ENCODE data around the gene COPZ2.
"Not testable (repeated sequence)": the region's sequence is repeated elsewhere in the genome, so short reads cannot be mapped to it uniquely, and the experiment has no call there.

The COPZ2 gene, protein sequence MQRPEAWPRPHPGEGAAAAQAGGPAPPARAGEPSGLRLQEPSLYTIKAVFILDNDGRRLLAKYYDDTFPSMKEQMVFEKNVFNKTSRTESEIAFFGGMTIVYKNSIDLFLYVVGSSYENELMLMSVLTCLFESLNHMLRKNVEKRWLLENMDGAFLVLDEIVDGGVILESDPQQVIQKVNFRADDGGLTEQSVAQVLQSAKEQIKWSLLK

DNA sequence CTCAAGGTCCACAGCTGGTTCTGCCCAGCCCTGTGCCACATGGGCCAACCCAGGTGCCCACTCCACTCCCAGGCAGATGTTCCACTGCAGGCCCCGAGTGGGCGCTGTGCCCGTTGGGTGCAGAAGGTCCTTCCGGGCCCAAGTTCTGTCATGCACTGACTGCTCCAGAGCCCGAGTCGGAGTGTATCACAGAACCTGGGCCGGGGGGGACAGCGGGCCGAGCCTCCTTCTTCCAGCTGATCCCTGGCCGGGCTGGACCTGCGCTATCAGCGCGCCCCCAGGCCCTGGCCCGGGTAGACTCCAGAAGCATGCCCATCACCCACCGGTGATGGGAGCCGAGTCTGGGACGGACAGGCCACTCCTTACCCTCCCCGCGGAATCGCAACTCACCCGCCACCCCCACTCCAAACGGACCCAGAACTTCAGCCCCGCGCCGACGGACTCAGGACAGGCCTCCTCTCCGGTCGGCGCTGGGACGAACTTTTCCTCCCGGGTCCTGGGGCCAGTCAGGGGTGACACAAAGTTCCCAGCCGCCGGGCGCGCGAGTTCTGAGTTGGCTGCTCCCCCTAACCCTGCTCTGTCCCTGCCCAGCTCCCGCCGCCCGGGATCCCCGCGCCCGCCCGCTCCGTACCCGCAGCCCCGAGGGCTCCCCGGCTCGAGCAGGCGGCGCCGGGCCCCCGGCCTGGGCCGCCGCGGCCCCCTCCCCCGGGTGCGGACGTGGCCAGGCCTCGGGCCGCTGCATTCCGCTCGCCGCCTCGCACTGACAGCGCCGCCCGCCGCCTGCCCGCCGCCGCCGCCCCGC is at the start of gene COPZ2:
Gene COPZ2, minus strand, starts transcription at position 762 of the 802 bp plus-strand sequence. Its CDS starts 20 bp downstream, at position 742.
- Mint-ChIP-seq H3K36me3 (no peaks in the 10 kb centered on the region), H3K4me3 (peak within 1 kb of the TSS; percentile 91), H3K4me1 (peaks cover 7% of the 10 kb centered on the region), H3K27ac (peak within 1 kb of the TSS; percentile 41), H3K27me3 (peaks cover 10% of the 10 kb centered on the region), H3K9me3 (no peaks in the 10 kb centered on the region)

DNA sequence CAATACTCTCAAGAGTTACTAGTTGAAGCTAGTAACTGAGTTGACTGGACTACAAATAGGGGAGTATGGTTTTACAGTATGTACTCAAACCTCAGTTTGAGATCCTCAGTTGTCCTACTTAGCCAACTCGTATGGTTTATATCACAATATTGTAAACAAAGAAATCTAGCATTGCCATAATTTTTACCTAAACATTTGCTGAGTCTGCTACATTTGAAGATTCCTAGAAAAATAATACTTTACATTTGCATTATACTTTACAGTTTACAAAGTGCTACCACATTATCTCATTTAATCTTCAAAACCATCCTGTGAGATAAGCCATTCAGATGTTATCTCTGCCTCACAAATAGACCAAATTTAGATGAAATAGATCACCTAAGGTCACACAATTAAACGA is 47.3 kb upstream of the COPZ2 start:
- Mint-ChIP-seq H3K27ac (no peak overlapping the region), H3K4me1 (peaks cover 11% of the 10 kb centered on the region), H3K27me3 (no peaks in the 10 kb centered on the region), H3K9me3 (no peaks in the 10 kb centered on the region), H3K4me3 (no peak overlapping the region), H3K36me3 (no peaks in the 10 kb centered on the region)

DNA sequence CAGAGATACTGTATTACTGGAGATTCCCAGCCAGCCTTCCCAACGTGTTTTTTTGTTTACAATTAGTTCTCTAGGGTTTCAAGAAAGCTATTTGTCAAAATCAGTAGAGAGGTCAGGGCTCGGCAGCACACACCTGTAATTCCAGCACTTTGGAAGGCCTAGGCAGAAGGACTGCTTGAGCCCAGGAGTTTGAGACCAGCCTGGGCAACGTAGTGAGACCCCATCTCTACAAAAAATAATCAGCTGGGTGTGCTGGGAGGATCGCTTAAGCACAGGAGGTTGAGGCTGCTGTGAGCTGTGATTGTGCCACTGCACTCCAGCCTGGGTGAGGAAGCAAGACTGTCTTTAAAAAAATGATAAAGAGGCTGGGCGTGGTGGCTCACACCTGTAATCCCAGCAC is 44.3 kb upstream of the COPZ2 start:
- Mint-ChIP-seq H3K27ac (no peak overlapping the region), H3K36me3 (no peaks in the 10 kb centered on the region), H3K9me3 (no peaks in the 10 kb centered on the region), H3K4me3 (no peak overlapping the region), H3K27me3 (no peaks in the 10 kb centered on the region), H3K4me1 (peaks cover 11% of the 10 kb centered on the region)

DNA sequence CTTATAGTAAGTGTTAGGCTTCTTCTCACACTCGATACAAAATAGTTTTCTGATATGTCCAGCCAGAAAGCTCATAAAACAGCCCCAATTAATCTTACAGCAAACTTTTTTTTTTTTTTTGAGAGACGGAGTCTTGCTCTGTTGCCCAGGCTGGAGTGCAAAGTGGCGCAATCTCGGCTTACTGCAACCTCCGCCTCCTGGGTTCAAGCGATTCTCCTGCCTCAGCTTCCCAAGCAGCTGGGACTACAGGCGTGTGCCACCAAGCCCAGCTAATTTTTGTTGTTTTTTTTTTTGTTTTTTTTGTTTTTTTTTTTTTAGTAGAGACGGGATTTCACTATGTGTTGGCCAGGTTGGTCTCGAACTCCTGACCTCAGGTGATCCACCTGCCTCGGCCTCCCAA is 39.6 kb upstream of the COPZ2 start:
- not testable (repeated sequence) for H3K27ac Mint-ChIP-seq, H3K36me3 Mint-ChIP-seq, H3K27me3 Mint-ChIP-seq, H3K4me3 Mint-ChIP-seq, H3K9me3 Mint-ChIP-seq, H3K4me1 Mint-ChIP-seq

DNA sequence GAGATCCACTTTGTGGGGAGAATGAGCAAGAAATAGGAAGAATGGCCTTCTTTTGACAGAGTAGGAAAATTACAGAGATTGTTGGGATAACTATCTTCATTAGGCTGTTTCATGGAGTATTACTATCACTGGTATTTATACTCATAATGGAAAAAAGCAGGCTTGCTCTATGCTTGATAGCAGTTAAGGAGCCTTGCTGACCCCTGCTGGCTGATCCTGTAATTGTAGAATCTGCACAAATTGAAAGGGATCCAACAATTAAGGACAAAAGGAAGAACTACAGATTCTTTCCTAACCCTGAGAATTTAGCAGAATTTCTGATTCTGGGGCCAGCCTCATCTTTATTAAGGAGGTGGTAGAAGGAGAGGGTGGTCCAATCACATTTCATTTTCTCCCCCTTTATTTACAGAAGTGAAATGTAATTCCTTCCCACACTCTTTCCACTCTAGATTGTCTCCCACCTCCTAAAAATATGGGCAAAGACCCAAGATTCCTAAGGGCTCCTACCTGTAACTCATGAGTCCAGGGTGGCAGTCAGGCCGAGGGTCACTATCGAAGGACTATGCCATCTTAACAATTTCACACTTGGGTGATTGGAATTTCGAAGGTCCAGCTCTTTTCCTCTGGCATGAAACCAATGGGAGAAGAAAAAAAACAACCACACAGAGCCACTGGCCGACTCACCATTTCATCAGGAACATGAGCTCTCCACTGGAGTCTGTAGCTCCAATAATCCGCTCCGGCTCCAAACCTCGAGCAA is 36.9 kb upstream of the COPZ2 start:
- no peak overlapping the region for H3K4me3 Mint-ChIP-seq
- H3K9me3 Mint-ChIP-seq, result no peaks in the 10 kb centered on the region
- H3K36me3 Mint-ChIP-seq, result peaks cover 2% of the 10 kb centered on the region
- H3K27me3 Mint-ChIP-seq, result no peaks in the 10 kb centered on the region
- no peak overlapping the region for H3K27ac Mint-ChIP-seq
- no peaks in the 10 kb centered on the region for H3K4me1 Mint-ChIP-seq

DNA sequence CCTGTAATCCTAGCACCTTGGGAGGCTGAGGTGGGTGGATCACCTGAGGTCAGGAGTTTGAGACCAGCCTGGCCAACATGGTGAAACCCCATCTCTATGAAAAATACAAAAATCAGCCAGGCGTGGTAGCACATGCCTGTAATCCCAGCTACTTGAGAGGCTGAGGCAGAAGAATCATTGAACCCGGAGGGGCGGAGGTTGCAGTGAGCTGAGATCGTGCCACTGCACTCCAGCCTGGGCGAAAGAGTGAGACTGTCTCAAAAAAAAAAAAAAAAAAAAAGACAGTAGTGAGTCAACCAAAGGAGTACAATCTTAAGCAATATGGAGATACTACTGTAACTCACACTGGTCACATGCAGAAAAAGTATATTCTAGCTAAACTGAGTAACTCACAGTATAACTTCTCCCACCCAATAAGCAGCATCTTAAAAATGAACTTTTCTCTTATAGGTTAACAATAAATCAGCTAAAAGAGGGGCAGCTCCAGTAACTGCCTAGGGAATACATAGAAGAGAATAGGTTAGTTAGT is 36.0 kb upstream of the COPZ2 start:
- not testable (repeated sequence) for H3K4me1 Mint-ChIP-seq, H3K27ac Mint-ChIP-seq, H3K27me3 Mint-ChIP-seq, H3K36me3 Mint-ChIP-seq, H3K9me3 Mint-ChIP-seq, H3K4me3 Mint-ChIP-seq

DNA sequence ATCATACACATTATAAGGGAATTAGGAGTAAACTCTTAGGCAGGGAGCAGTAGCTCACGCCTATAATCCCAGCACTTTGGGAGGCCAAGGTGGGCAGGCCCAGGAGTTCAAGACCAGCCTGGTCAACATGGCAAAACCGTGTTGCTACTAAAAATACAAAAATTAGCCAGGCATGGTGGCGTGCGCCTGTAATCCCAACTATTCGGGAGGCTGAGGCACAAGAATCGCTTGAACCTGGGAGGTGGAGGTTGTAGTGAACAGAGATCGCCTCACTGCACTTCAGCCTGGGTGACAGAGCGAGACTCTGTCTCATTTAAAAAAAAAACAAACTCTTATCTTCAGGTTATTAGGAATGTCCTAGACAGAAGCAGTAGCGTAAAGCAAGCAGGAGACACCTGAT is 35.2 kb upstream of the COPZ2 start:
- H3K27me3 Mint-ChIP-seq, H3K4me3 Mint-ChIP-seq, H3K4me1 Mint-ChIP-seq, H3K9me3 Mint-ChIP-seq, H3K27ac Mint-ChIP-seq, H3K36me3 Mint-ChIP-seq: not testable (repeated sequence)

DNA sequence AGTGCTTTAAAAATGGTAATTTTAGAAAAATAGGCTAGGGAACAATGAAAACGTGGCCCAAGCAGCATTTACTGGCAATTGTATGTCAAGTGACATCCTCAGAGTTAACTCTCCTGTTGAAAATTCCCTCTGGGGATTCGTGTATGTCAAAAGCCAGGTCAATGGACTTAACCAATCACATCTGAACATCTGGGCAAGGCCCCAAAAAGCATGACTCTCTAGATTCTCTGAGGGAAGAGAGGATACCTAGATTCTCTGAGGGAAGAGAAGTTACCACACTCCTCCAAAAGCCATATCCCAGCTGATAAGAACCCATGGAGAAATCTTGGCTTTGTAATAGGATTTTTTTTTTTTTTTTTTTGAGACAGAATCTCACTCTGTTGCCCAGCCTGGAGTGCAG is 34.1 kb upstream of the COPZ2 start:
- H3K27me3 Mint-ChIP-seq, result no peaks in the 10 kb centered on the region
- H3K27ac Mint-ChIP-seq, result no peak overlapping the region
- no peaks in the 10 kb centered on the region for H3K9me3 Mint-ChIP-seq
- peaks cover 2% of the 10 kb centered on the region for H3K36me3 Mint-ChIP-seq
- H3K4me3 Mint-ChIP-seq, result no peak overlapping the region
- H3K4me1 Mint-ChIP-seq, result no peaks in the 10 kb centered on the region

DNA sequence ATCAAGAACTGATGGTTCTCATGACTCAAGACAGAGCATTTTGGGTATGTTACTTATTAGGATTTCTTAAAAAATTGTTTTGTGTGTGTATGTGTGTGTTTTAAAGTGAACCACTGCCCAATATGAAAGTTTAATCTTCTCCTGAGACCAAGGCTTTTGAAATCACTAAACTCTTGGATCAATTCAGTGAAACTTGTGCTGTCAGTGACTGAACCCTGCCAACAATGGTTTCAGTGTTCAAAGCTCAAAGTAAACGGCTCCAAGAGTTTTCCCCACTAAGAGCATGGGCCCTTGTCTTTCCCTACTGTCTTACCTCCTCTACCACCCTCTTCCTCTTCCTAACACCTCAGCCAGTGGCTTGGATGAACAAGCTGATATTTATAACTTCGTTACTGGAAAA is 32.6 kb upstream of the COPZ2 start:
- Mint-ChIP-seq H3K36me3 (peaks cover 2% of the 10 kb centered on the region), H3K4me3 (no peak overlapping the region), H3K9me3 (no peaks in the 10 kb centered on the region), H3K27ac (no peak overlapping the region), H3K27me3 (no peaks in the 10 kb centered on the region), H3K4me1 (no peaks in the 10 kb centered on the region)

DNA sequence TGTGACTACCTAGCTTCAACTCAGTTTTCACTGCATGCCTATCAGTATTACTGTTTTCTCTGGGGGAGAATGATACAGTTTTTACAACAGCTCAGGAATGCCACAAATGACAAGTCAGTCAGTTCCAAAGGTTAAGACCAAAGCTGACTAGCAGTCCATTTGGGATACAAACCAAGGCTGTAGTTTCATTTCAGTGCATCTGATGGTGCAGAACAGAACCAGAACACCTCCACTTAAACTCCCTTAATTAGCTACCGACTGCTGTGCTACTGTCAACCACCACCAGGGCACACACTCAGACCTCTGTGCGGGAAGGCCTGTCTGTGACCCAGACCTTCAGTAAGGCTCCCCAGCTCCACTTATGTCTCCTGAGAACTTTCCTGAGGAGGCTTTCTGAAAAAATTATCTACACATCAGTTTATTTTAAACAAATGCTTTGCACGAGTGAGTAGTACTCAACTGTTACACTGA is 30.9 kb upstream of the COPZ2 start:
- Mint-ChIP-seq H3K27me3 (no peaks in the 10 kb centered on the region), H3K27ac (no peak overlapping the region), H3K4me1 (no peaks in the 10 kb centered on the region), H3K9me3 (no peaks in the 10 kb centered on the region), H3K36me3 (peaks cover 2% of the 10 kb centered on the region), H3K4me3 (no peak overlapping the region)

DNA sequence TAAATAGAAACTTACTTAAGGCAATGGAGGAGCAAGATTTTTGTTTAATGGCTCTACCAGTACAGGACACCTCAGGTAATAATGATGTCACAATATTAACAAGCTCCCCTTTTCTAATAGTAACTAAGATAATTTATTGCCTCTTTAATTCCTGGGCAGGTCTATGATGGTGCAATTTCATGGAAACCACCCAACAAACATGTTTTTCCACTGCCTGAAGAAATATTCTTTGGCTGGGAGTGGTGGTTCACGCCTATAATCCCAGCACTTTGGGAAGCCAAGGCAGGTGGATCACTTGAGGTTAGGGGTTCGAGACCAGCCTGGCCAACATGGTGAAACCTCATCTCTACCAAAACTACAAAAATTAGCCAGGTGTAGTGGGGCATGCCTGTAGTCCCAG is 30.2 kb upstream of the COPZ2 start:
- not testable (repeated sequence) for H3K9me3 Mint-ChIP-seq, H3K27ac Mint-ChIP-seq, H3K27me3 Mint-ChIP-seq, H3K4me1 Mint-ChIP-seq, H3K4me3 Mint-ChIP-seq, H3K36me3 Mint-ChIP-seq

DNA sequence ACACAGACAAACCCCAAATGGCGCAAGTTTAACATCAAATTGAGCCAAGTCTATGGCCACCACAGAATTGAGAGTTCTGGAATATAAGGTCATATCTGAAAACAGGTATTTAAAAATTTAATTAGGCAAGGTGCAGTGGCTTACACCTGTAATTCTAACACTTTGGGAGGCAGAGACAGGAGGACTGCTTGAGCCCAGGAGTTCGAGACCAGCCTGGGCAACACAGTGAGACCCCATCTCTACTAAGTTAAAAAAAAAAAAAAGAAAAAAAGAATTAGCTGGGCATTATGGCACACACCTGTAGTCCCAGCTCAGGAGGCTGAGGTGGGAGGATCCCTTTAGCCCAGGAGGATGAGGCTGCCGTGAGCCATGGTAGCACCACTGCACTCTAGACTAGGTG is 29.6 kb upstream of the COPZ2 start:
- H3K4me1 Mint-ChIP-seq, result no peaks in the 10 kb centered on the region
- H3K27ac Mint-ChIP-seq, result no peak overlapping the region
- no peaks in the 10 kb centered on the region for H3K9me3 Mint-ChIP-seq
- peaks cover 2% of the 10 kb centered on the region for H3K36me3 Mint-ChIP-seq
- no peak overlapping the region for H3K4me3 Mint-ChIP-seq
- H3K27me3 Mint-ChIP-seq, result no peaks in the 10 kb centered on the region

DNA sequence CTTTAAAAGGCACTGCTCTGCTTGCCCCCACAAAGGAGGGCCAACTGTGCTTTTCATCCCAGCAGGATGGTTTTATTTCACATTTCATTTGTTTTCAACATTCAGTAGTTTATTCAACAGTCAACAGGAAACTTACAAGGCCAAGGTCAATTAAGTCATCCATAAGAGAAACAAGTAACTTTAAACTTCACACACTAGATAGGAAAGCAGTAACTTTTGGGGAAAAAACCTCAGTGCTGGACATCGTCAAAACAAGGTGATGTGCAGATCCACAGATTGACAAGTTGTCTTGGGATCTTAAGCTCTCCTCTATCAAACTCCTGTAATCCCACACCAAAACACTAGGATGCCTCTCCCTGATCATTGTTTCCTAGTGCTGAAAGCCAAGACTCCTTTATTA is 29.1 kb upstream of the COPZ2 start:
- H3K27ac Mint-ChIP-seq, result no peak overlapping the region
- no peaks in the 10 kb centered on the region for H3K4me1 Mint-ChIP-seq
- no peak overlapping the region for H3K4me3 Mint-ChIP-seq
- no peaks in the 10 kb centered on the region for H3K27me3 Mint-ChIP-seq
- H3K9me3 Mint-ChIP-seq, result no peaks in the 10 kb centered on the region
- H3K36me3 Mint-ChIP-seq, result peaks cover 2% of the 10 kb centered on the region

DNA sequence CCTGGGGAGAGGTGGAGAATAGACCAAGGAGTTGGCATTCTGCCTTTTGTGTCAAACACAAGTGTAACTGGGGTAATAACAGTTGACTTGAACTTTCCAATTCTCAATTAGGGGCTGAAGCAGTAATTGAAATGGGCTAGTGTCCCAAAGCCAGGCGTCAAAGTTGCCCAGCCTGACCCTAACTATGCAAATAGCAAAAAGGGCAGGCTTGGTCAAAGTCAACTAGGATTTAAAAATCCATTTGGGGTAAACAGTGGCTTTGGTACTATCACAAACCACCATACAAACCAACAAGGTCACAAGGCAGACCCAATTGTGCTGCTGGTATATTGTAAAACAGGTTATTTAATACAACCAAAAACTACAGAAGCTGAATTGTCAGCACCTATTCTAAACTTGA is 28.6 kb upstream of the COPZ2 start:
- Mint-ChIP-seq H3K4me1 (no peaks in the 10 kb centered on the region), H3K9me3 (no peaks in the 10 kb centered on the region), H3K36me3 (peaks cover 4% of the 10 kb centered on the region), H3K4me3 (no peak overlapping the region), H3K27me3 (no peaks in the 10 kb centered on the region), H3K27ac (no peak overlapping the region)

DNA sequence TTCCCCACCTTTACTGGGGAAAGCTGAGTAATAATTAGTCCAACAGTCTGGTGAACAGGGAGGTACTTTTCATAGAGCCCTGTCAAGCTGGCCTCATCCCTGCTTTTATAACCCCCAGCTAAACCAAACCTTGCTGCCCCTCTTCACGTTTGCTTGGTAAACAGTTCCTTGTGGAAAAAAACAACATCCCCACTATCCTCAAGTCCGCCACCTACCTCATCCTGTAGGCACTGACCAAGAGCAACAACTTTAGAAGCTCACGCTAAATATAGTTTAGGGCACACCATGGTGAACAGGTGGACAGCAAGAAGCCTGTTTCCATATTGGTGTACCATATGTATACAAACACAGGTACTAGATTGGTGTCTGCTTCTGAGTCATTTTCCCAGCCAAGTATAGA is 27.0 kb upstream of the COPZ2 start:
- no peaks in the 10 kb centered on the region for H3K4me1 Mint-ChIP-seq
- H3K9me3 Mint-ChIP-seq, result no peaks in the 10 kb centered on the region
- H3K27me3 Mint-ChIP-seq, result no peaks in the 10 kb centered on the region
- H3K36me3 Mint-ChIP-seq, result peaks cover 6% of the 10 kb centered on the region
- H3K4me3 Mint-ChIP-seq, result no peak overlapping the region
- no peak overlapping the region for H3K27ac Mint-ChIP-seq

DNA sequence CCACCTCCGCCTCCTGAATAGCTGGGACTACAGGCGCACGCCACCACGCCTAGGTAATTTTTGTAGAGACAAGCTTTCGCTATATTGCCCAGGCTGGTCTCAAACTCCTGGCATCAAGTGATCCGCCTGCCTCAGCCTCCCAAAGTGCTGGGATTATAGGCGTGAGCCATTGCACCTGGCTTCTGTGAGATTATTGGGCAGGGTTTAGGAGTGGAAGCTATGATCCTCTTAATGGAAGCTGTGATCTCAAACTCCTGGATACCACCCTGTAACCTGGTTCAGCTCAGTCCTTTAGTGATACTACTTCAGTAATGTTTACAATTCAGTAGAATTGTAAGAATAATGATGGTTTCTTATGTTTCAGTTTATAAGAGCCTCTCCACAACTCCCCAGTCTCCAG is 24.7 kb upstream of the COPZ2 start:
- Mint-ChIP-seq H3K36me3 (peaks cover 7% of the 10 kb centered on the region), H3K4me3 (no peak overlapping the region), H3K27me3 (no peaks in the 10 kb centered on the region), H3K27ac (no peak overlapping the region), H3K4me1 (no peaks in the 10 kb centered on the region), H3K9me3 (no peaks in the 10 kb centered on the region)
